GM12891 (cell line): ENCODE data around the gene NAA60.

ENCODE experiments used
- PAX5 ChIP-seq: IDR thresholded peaks from 2 replicates; pipeline ENCODE4 v1.6.1; 2011; ENCODE audit warnings: low read length, moderate library complexity, mild to moderate bottlenecking; ENCODE audit not compliant: insufficient read depth, severe bottlenecking
- POLR2A ChIP-seq: IDR thresholded peaks from 2 replicates; pipeline ENCODE4 v1.6.1; 2011; ENCODE audit warnings: low read depth, low read length, control low read depth
- POLR2AphosphoS5 ChIP-seq: IDR thresholded peaks from 2 replicates; pipeline ENCODE4 v1.6.1; 2011; ENCODE audit warnings: low read depth, low read length, control low read depth
- SPI1 ChIP-seq: IDR thresholded peaks from 2 replicates; pipeline ENCODE4 v1.6.1; 2011; ENCODE audit warnings: low read depth, low read length, control low read depth
- TAF1 ChIP-seq: IDR thresholded peaks from 2 replicates; pipeline ENCODE4 v1.6.1; 2011; ENCODE audit warnings: low read depth, low read length, control low read depth

DNA sequence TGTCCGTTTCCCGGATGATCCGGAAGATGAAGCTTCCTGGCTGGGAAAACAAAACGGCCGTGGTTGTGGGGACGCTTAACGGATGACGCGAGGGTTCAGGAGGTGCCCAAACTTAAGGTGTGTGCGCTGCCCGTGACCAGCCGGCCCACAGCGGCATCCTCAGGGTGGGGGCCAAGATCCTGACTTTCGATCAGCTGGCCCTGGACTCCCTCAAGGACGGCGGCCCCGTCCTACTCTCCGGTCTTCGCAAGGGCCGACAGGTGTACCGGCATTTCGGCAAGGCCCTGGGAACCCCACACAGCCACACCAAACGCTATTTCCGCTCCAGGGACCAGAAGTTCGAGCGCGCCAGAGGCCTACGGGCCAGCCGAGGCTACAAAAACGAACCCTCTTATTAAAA lies 52.9 kb downstream of the NAA60 start:
- TF ChIP-seq POLR2AphosphoS5 = no peak
- no peak for TF ChIP-seq POLR2A
- TF ChIP-seq TAF1 = no peak
- TF ChIP-seq SPI1 = no peak
- no peak for TF ChIP-seq PAX5
